Medulla oblongata (tissue), 1 donor: ENCODE results near the gene TPCN2.

ENCODE experiments used
- DNase-seq: peaks from one replicate; pipeline ENCODE4 v3.0.0-alpha.2; 2015; ENCODE audit errors: extremely low spot score

TPCN2 gene

GRCh38 chr11:69111624-69112542 lies 63.2 kb downstream of the TPCN2 start:
- DNase-seq = no peak

DNA sequence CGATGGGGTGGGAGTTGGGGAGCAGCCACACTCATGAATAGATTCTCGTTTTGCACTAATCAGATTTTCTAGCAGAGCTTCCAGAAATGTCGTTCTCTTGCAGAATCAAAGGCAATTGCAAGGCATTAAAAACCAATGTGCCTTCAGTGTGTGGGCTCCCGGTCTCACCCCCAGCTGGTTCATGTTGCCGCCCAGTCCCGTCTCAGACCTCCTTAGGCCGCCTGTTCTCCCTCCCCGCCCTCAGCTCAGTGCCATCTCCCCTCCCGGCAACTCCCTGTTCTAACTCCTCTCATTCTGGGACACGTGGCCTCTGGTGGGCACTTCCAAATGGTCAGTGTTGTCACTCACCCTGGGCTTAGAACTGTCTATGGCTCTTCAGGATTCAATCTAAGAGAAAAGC lies 64.5 kb downstream of the TPCN2 start:
- no peak for DNase-seq

DNA sequence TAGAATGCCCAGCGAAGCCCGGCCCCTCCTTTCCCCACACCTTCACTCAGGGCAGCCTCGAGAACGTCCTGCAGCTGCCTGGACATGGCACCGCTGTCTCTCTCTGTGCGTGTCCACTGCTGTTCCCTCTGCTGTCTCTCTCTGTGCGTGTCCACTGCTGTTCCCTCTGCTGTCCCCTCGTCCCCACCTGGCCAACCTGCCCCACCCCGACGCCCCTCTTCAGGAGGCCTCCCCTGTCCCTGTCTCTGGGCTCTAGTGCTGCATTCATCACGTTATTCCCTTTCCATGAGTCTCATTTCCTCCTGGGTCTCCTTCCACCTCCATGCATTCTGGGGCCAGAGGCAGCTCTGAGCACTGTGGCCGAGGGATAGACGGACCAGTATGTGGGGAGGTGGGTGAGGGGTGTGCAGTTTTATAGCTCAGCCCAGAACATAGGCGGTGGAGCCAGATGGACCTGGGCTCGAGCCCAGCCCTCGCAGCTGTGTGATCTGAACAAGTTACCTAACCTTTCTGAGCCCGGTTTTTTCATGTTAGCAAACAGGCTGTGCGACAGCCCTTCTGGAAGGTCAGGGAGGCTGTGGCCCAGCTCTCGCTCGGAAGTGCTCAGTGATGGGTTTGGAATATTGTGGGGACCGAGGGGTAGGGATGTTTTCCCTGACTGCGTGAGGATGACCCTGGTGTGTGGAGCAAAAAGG lies 65.1 kb downstream of the TPCN2 start:
- DNase-seq = no peak

DNA sequence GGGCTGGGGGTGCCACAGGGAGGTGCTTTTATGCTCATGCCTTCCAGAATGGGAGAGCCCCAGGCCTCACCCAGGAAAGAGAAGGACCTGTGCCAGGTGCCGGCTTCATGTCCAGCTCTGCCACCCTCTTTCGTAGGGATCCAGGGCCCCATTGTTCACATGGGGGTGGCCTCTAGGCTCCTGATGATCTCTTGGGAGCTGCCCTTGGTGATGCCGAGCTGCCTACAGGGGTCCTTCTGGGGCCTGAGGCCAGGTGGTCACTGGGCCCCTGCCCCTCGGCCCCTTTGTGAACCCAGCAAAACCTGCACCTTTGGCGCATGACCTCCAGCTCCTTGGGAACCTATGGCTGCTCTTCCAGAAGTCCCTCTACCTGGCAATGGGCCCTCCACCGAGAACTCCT lies 65.6 kb downstream of the TPCN2 start:
- DNase-seq = no peak

- DNase-seq = no peak
Observed at GRCh38 chr11:69114811-69115523, 66.2 kb downstream of the TPCN2 start.

GRCh38 chr11:69115586-69116560 lies 67.1 kb downstream of the TPCN2 start:
- DNase-seq = no peak

DNA sequence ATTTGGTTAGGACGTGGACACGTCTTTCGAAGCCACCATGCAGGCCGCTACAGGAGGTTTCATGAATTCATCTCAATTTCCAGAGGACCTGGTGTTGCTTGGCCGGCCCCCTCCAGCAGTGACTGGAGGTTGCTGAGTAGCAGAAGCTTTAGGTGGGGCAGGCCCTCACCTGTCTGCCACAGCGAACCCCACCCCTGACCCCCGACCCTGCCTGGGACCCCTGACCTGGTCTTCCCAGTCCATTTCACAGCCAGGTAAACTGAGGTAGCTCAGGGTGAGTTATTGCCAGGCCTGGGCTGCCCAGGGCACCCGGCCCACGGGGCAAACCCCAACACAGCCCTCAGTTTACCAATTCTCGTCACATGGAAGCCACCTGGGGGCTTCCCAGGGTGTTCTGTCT lies 67.9 kb downstream of the TPCN2 start:
- no peak for DNase-seq

DNA sequence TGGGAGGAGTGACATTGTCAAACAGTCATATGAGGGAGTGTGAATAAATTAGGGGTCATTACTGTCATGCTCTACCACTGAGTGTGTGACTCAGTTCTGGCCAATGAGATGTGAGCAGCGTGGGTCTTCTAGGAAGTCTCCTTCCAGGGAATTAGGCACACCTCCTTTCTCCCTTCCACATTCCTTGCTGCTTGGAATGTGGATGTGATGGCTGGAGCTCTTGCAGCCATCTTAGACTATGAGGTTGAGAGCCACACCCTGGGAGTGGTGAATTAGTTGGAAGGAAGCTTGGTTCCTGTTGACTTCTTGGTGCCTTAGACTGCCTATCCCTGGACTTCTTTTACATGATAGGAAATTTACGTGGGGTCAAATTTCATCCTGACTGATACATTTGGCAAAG lies 70.5 kb downstream of the TPCN2 start:
- DNase-seq = no peak

DNA sequence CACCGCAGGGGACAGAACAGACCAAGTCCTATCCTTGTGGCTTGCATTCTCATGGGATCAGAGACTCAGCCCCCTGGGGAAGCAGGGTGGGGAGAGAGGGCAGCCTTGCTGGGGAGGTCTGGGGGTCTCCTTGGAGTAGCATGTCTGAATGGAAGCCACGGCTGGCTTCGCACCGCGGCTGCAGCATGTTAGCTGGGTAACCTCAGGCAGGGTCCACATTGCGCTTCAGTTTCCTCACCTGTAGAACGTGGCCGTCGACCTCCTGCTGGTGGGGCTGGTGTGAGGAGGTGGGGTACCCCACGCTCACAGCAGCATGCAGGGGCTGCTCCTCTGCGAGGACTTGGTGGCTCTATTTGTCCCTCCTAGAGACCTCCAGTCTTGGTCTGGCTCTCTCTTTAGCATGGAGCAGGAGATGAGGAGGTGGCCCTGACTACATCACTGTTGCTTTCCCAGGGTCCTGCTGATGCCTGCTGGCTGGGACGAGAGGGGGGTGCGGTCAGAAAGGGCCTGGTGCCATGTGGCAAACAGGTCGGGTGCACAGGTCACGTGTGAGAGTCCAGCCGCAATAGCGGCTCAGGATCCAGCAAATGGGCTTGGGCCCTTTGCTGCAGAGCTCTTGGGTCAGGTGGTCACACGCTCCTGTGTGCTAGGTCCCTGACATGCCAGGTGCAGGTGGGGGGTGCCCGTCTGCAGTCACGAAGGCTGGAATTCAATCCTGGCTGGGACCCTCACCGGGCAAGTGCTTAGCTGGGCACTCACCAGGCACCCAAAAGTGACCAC lies 71.6 kb downstream of the TPCN2 start:
- DNase-seq = no peak

DNA sequence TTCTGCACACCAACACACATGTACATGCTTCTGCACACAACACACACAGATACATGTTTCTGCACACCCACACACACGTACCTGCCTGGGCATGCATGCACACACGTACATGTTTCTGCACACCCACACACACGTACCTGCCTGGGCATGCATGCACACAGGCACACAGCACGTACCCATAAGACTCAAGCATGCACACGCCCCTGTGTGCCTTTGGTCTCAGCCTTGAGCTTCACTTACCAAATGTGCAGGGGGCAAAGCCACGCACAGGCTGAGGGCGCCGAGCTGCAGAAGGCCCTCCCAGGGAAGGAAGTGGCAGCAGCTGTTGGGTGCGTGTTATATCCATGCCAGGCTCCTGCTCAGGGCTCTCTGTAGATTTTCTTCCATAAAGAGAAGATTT lies 72.3 kb downstream of the TPCN2 start:
- no peak for DNase-seq

GRCh38 chr11:69121621-69122325 lies 73.0 kb downstream of the TPCN2 start:
- DNase-seq = no peak

- DNase-seq = no peak
Observed at GRCh38 chr11:69122326-69122629, 73.5 kb downstream of the TPCN2 start.

GRCh38 chr11:69122630-69123431 lies 74.1 kb downstream of the TPCN2 start:
- DNase-seq = no peak

DNA sequence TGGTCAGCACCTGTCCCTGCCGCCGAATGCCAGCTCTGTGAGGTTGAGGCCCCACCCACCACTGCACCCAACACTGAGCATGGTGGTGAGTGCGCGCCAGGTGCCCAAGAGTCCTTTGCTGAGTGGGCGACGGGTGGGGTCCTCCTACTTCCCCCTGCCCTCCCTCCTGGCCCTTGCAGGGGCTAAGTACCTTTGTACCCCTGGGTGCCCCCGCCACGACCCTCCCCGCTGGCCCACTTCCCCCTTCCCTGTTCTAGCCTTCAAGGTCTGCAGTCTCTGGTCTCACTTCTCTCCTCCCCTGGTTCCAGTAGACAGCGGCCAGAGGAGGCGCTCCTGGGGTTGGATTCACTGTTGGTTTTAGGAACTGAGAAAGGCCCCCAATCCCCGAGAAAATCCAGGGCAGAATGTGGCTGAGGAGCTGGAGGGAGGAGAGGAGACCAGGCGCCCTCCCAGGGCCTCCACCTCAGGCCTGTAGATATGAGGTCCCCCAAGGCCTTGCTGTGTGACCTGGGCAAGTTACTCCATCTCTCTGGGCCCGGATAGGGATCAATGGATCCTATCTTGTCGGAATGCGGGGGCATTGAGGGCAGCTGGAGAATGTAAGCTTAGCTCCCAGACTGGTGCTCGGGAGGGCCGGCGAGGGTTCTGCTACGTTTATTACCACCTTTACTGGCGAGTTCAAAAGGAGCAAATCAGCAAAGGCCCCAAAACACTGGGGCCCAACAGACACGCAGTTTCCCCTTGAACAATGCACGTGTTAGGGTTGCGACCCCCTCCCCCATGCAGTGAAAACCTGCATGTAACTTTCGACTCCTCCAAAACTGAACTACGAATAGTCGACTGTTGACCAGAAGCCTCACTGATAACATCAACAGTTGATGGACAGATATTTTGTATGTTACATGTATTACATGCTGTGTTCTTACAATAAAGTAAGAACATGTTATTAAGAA lies 75.1 kb downstream of the TPCN2 start:
- DNase-seq = no peak

DNA sequence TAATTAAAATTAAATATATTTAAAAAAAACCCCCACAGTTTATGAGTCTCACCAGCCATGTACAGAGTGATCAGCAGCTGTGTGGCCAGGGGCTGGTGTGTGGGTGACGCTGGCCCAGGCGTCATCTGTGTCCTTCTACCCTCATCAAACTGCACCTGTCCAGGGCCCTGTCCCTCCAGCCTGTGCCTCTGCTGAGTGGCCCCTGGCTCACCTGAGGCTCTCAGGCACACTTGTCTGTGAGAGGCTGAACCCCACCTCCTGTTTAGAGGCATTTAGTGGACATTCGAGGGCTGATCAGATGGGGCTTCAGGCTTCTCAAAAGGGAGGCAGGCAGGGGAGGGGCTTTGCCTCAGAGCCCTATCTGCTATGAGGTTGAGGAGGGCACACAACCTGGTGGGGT lies 77.1 kb downstream of the TPCN2 start:
- no peak for DNase-seq

GRCh38 chr11:69126286-69126685 lies 77.6 kb downstream of the TPCN2 start:
- no peak for DNase-seq

DNA sequence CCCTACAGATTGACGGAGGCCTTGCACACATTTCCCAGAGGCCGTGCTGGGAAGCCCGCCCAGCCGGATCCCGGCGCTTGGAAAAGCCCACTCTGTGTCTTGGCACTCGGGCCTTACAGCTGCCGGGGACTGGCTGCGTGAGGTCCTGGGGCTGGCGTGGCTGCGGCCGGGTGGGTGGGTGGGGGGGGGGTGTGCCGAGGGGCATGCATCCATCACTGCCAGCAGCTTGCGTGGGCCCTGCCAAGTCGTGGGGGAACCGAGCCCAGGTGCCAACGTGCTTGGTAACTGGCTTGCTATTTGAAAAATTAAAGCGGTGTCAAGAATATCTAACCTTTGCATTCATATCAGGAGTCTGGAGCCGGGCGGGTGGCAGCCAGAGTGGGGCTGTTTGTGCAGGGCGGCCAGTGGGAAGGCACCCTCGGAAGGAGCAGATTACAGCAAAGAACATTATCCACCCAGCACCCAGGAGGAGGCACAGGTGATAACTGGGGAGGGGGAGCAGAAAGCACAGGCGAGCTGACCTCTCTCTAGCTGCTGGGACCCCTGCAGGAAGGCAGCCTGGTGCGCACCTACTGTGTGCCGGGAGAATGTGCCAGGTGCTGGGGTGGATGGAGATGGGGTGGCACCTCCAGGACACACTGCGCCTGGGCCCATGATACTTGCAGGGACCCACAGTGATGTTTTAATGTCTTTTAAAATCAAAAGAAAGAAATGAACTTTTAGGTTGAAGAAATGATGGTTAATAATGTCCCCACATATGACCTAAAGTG lies 78.5 kb downstream of the TPCN2 start:
- no peak for DNase-seq
